Psoas muscle (tissue), 8 donors: Measurements from ENCODE around the gene CHID1. TPM values are rescaled to one million over a fixed set of nuclear protein-coding genes. Genes with fewer than 3 reads are reported as not detected.
A peak's percentile ranks its signal among the peaks of the same experiment; 100 is the strongest.

Experiments
- ATAC-seq, 4 donors: fragments of 200-7000 bp; cut with Tn5 transposase; one replicate each; pipeline ENCODE4 v1.9.1; 2020; ENCODE audit warnings: moderate library complexity in 3 of 4, mild to moderate bottlenecking in 2 of 4
- DNase-seq, 2 donors: peaks; one replicate each; pipeline ENCODE4 v3.0.0-alpha.2; 2020
- H3K27ac ChIP-seq: fragments of 200-600 bp; one replicate; pipeline ENCODE4 v1.8.0; 2022
- H3K27me3 ChIP-seq, 3 donors: fragments of 200-600 bp in 1 of 3; one replicate each; pipeline versions ENCODE4 v1.6.1 to v1.8.0; 2013 to 2022; ENCODE audit warnings: low read length in 2 of 3, mild to moderate bottlenecking in 2 of 3, moderate library complexity in 1 of 3; ENCODE audit not compliant: insufficient read depth in 3 of 3
- H3K36me3 ChIP-seq, 2 donors: fragments of 200-600 bp in 1 of 2; one replicate each; pipeline versions ENCODE4 v1.6.1 to v1.8.0; 2013 to 2022; ENCODE audit warnings: low read depth in 1 of 2, mild to moderate bottlenecking in 1 of 2, moderate library complexity in 1 of 2; ENCODE audit not compliant: insufficient read depth in 1 of 2
- H3K4me1 ChIP-seq: fragments of 200-600 bp; one replicate; pipeline ENCODE4 v1.8.0; 2022
- H3K4me3 ChIP-seq: fragments of 200-600 bp; one replicate; pipeline ENCODE4 v1.8.0; 2022; ENCODE audit warnings: mild to moderate bottlenecking
- H3K9me3 ChIP-seq: fragments of 200-600 bp; one replicate; pipeline ENCODE4 v1.8.0; 2022
- CTCF ChIP-seq: fragments of 200-600 bp; IDR thresholded peaks from one replicate; pipeline ENCODE4 v1.8.0; 2022; ENCODE audit warnings: antibody characterized with exemption
- WGBS, 3 donors: extraction: QIAGEN DNeasy Blood & Tissue Kit; methylation state at CpG; one replicate each; pipeline versions ENCODE4 v1.1.6 to v1.1.7; 2013; 5-methylcytosine and 5-hydroxymethylcytosine counted together
- intact Hi-C, 2 donors: fragments of 100-400 bp; cut with DNase I; formaldehyde crosslinking; loops; one replicate each; pipeline versions ENCODE4 v1.11.0 to v1.14.2; 2022
- polyA plus RNA-seq, 3 donors: library from polyadenylated mRNA; stranded (reverse); fragments of 200-250 nt; gene quantifications; one replicate each; pipeline ENCODE4 v1.2.3, GENCODE V29; 2013
- total RNA-seq, 4 donors: library from RNA; stranded (reverse); fragmentation: NEBNext Ultra II Directional in 2 of 4; extraction: Animal tissue kit (Norgen Biotek cat#: 25700) in 2 of 4; gene quantifications; one replicate each; pipeline versions ENCODE4 v1.2.1 to v1.2.4, GENCODE V29; 2021 to 2023
- donor health status: healthy with polysubstance abuse.
- donor health status: DM: no; HTN: no; CAD: no; lungs with moderate emphysema.
- donor health status: Bipolar disorder and iron deficiency.
- donor health status: healthy.
- donor health status: DM: yes; HTN: yes; CAD: no.
- donor health status: DM: no; HTN: no; CAD: no.
- donor health status: DM: no; HTN: no; CAD: no.
- donor health status: DM: yes; HTN: yes; CAD: no.

CHID1 gene
- total and polyA plus RNA-seq, 7 donors, result 25.5 to 44.5 (median 34.3) TPM

GRCh38 chr11:859394-860131, 51.0 kb downstream of the CHID1 start:
- Histone ChIP-seq H3K4me3 (no peak overlapping the region), H3K9me3 (no peaks in the 10 kb centered on the region)

GRCh38 chr11:858762-859339, 51.8 kb downstream of the CHID1 start:
- H3K27me3 ChIP-seq, result no peaks in the 10 kb centered on the region
- H3K4me1 ChIP-seq, result peaks cover 4% of the 10 kb centered on the region
- H3K4me3 ChIP-seq, result no peak overlapping the region
- ATAC-seq (no peak), DNase-seq (no peak)
- H3K27ac ChIP-seq, result no peak overlapping the region
- 88 to 91% (median 90%) methylated on average over 35 to 37 of the region's 37 CpGs for WGBS, 3 donors
- intact Hi-C loops, result no loop called here
- no peaks in the 10 kb centered on the region for H3K9me3 ChIP-seq
- peaks cover 0 to 10% of the 10 kb centered on the region in 2 donors for H3K36me3 ChIP-seq
- TF ChIP-seq CTCF, result no peak

More at GRCh38 chr11:859394-860131, 51.0 kb downstream of the CHID1 start:
- Histone ChIP-seq H3K27ac (no peak overlapping the region), H3K27me3 (no peaks in the 10 kb centered on the region), H3K36me3 (peaks cover 0 to 15% of the 10 kb centered on the region in 2 donors), H3K4me1 (peaks cover 4% of the 10 kb centered on the region)
- ATAC-seq (peak; percentile 23 to 49 (median 35)), DNase-seq (peak; percentile 68 to 83)
- WGBS, 3 donors, result 54 to 63% (median 61%) methylated on average over 26 to 31 of the region's 31 CpGs
- no peak for TF ChIP-seq CTCF
- intact Hi-C loops, result no loop called here

DNA sequence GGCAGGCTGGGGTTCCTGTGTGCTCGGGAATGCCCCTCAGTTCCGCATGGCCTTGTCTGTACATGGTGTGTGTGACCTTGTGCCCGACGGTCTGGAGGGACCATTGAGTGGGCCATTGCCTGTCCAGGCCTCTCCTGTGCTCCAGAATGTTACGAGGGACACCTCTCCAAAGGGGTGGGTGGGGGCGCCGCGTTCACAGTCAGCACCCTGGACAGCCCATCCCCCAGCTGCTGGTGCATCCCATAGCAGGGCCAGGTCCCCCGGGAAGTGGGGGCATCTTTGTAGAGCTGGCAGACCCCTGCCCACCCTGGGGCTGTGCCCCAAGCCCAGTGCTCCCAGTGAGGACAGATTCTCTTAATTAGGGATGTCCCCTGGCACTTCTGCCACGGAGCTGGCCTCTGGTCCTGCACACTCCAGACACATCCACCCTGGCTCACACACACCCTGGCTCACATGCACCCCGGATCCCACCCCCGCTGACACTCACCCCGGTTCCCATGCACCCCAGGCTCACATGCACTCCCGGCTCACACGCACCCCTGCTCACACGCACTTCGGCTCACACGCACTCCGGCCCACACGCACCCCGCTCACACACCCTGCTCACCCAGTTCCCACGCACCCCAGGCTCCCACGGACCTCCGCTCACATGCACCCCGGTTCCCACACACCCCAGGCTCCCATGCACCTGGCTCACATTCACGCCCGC, 52.4 kb downstream of the CHID1 start:
- ATAC-seq (no peak), DNase-seq (no peak)
- TF ChIP-seq CTCF, result no peak
- Histone ChIP-seq H3K9me3 (no peaks in the 10 kb centered on the region), H3K27ac (no peak overlapping the region), H3K36me3 (peaks cover 0 to 5% of the 10 kb centered on the region in 2 donors), H3K4me1 (peaks cover 4% of the 10 kb centered on the region), H3K4me3 (no peak overlapping the region), H3K27me3 (no peaks in the 10 kb centered on the region)
- WGBS, 3 donors, result 82 to 88% (median 84%) methylated on average over 27 of the region's 27 CpGs
- intact Hi-C loops, result no loop called here

GRCh38 chr11:856397-856796, 54.2 kb downstream of the CHID1 start:
- 72 to 75% (median 73%) methylated on average over 4 to 8 of the region's 8 CpGs for whole genome bisulfite sequencing, 3 donors
- no peaks in the 10 kb centered on the region for H3K36me3 ChIP-seq
- H3K4me1 ChIP-seq, result peaks cover 4% of the 10 kb centered on the region
- TF ChIP-seq CTCF, result no peak
- DNase-seq (no peak), ATAC-seq (no peak)
- H3K9me3 ChIP-seq, result no peaks in the 10 kb centered on the region
- H3K4me3 ChIP-seq, result no peak overlapping the region
- intact Hi-C loops, result no loop called here
- H3K27me3 ChIP-seq, result no peaks in the 10 kb centered on the region
- no peak overlapping the region for H3K27ac ChIP-seq
